NOMO-1 (cell line): ENCODE results near the gene WWC2.
"Not testable (repeated sequence)": the region's sequence is repeated elsewhere in the genome, so short reads cannot be mapped to it uniquely, and the experiment has no call there.

ENCODE experiments used
- DNase-seq, 2 experiments: peaks; one replicate each; lab custom pipeline; 2025; ENCODE audit not compliant: unreplicated experiment in 2 of 2; lab: John Stamatoyannopoulos, UW

Gene WWC2

DNA sequence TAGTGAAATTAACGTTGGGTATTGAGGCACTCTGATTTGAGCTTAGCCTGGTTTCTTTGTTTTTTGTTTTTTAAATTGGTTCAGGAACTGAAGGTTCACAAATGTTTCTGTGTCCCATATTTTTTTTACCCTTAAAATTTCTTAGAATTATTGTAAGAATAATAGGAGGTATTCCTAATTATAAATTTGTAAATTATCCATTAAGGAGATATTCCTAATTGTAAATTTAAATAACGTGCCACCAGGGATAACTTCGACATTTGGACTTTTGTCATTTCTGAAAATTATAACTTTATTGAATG is 1.2 kb downstream of the WWC2 start:
- DNase-seq, result no peak

DNA sequence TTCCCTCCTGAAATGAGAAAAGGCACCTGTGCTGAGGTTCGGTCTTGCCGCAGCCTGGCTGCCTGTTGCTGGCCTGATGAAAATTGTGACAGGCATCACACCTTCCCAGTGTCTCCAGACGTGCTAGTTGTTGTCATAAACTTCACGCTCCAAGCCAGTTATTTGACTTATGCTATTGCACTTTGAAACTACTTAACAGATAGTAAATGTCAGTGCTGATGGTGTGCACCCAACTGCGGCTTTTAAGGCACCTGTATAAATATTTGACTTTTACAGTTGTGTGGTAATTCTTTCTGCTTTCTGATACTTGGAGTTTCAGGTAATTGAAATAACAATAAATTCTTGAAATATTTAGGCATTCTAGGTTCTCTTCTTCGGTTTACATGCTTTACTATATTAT is 1.8 kb downstream of the WWC2 start:
- DNase-seq, result no peak

DNA sequence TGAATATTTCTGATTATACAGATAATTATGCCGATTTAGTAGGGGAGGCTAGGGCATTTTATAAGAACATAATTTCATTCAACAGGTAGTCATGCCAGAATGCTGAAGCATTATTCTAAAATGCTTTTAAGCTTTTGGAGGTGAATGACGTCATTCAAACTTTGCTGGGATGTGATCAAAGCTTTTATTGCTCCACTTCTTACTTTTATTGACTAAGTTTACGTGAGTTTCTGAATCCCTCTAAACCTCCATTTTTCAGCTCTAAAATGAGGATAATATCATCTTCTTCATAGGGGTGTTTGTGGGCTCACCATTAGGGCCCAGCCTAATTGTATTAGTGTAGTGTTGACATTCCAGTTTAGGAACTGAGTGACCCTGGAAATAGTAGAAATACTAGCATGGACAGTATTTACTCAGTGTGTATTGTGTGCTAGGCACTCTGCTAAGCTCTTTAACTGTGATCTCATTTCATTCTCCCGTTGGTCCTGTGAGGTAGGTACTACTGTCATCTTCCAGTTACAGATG is 3.0 kb downstream of the WWC2 start:
- DNase-seq, result no peak

DNA sequence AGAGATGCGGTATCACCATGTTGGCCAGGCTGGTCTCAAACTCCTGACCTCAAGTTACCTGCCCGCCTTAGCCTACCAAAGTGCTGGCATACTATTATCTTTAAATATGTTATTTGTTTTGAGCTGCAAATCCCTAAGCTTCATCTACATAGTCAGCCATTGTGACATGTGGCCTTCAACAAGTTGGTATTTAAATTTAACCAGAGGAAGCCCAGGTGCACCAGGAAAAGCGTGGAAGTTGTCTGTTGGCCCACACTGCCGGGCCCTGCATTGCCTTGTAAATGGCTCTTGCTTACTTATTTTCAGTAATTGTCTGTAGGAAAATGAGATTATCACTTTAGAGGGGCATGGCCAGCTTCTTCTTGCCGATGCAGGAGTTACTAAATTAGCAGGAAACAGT is 6.0 kb downstream of the WWC2 start:
- no peak for DNase-seq

DNA sequence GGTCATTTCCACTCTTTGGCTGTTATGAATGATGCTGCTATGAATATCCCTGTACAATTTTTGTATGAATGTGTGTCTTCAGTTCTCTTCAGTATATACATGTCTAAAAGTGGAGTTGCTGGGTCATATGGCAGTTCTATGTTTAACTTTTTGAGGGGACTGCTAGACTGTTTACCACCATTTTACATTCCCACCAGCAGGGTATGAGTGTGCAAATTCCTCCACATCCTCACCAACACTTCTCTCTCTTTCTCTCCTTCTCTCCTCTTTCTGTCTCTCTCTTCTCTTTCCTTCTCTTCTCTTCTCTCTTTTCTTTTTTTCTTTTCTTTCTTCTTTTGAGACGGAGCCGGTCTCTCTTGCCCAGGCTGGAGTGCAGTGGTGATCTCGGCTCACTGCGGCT is 7.8 kb downstream of the WWC2 start:
- DNase-seq, result no peak

DNA sequence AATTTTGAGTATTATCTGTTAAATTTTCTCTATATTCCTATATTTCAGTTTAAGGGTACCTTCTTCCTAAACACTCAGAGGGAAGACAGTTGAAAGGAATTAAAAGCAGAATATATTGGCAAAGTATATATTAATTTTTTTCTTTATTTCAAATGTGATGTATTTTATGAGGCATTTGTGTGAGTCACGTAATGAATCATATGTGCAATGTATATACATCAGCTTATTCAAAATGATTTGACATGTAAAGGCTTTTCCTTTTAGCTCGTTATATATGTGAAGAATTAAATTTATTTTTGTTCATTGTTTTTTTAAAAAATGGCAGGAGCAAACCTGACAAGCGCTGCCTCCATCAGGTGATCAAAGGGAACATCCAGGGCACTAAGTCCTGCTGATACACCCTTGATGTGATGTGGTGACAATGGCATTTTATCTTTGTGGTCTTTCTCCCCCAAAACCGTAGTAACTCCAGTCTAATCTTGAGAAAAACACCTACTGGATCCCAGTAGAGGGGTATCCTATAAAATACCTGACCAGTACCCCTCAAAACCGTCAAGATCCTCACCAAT is 8.9 kb downstream of the WWC2 start:
- no peak for DNase-seq

DNA sequence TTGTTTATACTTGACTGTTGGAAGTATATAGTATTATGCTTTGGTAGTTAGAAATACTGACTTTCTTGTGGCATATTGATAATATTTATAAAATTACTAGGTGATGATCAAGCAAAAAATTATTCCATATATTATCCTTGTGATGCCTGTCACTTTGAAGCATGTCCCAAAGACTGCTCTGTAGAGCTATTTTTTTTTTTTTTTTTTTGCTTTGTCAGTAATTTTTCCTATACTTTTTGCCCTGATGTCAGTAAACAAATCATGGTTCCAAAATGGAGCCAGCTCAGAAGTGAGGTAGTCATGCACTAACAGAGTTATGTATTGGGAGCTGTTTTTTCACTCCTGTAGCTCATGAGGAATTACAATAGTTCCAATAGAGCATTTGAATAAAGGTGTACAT is 11.2 kb downstream of the WWC2 start:
- no peak for DNase-seq

DNA sequence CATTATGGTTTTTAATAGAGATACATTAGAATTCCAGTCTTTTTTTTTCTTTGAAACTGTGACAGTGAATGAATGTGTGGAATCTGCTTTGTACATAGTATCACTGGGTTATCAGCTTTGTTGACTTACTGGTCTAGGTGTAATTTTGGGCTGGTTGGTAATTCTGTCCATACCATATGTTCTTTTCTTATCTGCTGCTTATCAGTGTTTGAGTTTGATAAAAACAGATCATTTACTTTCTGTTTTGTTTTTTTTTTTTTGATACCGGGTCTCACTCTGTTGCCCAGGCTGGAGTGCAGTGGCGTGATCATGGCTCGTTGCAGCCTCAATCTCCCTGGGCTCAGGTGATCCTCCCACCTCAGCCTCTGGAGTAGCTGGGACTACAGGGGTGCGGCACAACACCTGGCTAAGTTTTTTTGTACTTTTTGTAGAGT is 12.4 kb downstream of the WWC2 start:
- DNase-seq, result no peak

DNA sequence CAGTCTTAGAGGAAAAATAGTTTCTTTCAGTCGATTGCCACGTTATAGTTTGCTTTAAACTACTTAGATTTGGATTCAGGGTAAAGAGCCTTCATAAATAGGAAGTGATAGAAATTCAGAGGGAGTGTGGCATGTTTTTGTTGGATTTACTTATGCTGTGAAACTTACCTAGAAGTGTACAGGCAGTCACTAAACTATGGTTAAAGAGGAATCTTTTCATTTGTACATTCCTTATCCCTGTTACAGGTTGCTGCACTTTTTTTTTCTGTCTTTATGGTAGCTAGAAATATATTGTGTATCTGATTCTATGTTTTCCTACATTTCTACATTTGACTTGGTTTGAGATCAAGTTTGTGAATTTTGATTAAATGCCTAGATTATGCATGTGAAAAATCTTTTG is 19.1 kb downstream of the WWC2 start:
- no peak for DNase-seq

DNA sequence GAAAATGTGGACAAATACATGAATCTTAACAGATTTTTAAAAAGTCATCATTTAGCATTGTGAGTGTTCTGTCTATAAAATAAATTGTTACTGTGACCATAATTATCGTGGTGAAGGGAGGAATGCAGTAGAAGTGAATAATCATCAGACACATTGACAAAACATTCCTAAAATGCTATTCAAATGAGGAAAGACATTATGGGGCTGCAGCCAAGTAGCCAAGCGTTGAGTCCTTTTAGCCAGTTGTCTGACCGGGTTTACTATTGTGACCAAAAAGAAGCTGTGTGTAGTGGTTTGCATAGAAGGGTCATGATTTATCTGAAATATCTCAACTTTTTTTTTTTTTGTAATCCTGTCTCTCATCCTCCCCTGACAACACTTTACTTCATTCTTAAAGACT is 19.5 kb downstream of the WWC2 start:
- DNase-seq, result no peak

DNA sequence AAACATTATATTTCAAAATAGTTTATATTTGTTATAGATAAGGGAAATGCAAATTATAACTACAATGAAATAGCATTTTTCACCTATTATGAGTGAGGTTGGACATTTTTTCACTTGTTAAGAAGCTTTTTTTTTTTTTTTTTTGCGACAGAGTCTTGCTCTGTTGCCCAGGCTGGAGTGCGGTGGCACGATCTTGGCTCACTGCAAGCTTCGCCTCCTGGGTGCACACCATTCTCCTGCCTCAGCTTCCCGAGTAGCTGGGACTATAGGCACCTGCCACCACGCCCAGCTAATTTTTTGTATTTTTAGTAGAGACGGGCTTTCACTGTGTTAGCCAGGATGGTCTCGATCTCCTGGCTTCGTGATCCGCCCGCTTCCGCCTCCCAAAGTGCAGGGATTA is 22.6 kb downstream of the WWC2 start:
- not testable (repeated sequence) for DNase-seq

DNA sequence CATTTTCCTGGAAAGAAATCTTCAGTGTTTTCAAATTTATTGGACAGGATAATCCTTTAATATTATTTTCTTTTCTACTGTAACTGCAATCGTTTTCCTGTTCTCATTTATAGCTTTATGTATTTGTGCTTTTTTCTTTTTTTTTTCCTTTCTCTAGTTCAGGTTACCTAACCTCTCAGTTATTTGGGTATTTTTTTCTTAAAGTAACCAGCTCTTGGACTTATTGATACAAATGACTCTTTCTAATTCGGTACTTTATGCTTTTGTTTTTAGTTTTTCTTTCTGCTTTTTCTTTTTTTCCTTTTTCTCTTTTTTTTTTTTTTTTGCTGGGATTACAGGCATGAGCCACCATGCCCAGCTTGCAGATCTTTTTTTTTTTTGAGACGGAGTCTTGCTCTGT is 25.2 kb downstream of the WWC2 start:
- no peak for DNase-seq

DNA sequence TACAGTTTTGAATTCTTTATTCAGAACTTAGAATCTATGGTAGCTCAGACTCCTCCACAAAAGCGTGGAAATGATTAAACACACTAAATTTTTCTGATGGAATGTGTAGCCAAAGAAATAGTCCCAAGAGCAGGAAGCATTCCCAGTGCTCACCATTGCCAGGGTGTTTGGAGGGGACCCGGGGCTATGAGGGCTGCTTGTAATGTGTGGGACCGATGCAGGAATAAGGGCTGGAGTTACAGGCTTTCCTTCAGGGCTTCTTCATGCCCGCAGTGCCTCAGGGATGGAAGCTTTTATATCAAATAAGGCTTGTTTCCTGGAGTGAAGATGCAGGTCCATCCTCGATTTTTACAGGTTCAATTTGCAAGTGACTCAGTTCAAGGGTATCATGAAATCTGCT is 25.8 kb downstream of the WWC2 start:
- no peak for DNase-seq

DNA sequence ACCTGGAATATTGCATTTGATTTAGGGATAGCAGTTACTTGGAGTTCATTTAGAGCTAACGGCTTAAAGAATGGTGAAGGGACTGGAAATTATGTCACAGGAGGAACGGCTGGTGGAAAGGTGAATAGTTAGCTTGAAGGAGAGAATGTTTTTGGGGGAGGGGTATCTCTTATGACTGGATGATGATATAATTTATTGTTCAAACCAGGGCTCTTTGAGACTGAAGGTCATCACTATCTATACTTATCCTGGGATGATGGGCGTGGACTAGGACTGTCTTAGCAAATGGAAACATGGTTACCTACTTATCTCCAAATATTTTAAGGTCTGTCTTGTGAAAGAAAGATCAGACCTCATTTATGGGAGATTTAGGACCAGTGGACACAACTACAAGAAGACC is 30.1 kb downstream of the WWC2 start:
- no peak for DNase-seq

DNA sequence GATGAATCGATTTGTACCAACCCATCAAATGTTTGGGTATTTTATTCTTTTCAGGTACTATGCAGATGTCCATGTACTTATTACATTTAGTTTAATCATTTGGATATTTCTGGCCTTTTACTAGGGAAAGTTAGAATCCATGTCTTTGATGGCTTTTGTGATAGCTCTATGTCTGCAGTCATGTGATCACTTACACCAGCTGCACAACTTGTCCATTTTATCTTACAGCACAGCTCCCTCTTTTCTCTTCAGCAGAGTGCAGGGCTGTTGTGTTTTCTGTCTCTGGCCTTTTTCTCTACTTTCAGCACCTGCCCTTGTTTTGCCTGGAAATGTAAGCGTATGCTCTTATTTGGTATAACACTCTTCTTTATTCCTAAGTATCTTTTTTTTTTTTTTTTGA is 30.6 kb downstream of the WWC2 start:
- DNase-seq, result no peak

DNA sequence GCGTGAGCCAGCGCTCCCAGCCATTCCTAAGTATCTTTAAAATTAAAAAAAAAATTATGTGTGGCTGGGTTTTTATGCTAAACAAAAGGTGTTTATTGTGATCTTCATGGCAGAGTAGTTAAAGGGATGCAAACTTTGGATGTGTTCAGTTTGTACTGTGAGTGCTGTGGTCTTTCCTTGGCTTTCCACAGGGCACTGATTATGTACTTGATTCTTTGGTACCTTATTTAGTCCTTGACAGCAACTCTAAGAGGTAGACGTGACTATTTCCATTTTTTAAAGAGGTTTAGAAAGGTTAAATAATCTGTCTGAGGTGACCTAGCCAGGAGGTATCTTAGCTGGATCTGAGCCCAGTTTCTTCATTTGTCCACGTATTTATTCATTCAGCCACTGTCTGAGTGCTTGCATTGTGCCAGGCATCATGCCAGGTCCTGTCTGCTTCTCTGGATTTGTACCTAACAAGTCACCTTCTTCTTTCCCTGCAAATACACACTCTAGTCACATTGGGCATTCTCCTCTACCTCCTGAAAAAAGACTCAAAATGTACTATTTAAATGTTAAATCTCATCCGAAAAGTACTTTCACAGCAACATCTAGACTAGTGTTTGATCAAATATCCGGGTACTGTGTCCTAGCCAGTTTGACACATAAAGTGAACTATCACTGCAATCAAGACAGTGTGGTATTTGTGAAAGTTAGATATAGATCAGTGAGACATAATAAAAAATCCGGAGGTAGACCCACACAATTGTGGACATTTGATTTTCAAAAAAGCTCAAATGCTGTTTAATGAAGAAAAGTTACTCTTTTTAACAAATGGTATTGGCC is 31.5 kb downstream of the WWC2 start:
- no peak for DNase-seq

DNA sequence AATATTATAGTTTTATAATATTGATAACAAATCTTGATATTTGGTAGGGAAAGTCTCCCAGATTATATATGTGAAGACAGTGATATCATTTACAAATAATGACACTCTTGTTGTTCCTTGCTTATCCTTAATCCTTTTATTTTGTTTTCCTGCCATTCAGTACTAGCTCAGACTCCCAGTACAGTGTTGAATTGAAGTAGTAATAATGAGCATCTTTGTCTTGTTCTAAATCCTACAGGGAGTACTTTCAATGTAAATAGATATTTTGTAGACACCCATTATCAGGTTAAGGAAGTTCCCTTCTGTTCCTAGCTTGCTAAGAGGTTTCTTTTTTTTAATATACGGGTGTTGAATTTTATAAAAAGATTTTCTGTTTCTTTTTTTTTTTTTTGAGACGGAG is 33.0 kb downstream of the WWC2 start:
- no peak for DNase-seq

DNA sequence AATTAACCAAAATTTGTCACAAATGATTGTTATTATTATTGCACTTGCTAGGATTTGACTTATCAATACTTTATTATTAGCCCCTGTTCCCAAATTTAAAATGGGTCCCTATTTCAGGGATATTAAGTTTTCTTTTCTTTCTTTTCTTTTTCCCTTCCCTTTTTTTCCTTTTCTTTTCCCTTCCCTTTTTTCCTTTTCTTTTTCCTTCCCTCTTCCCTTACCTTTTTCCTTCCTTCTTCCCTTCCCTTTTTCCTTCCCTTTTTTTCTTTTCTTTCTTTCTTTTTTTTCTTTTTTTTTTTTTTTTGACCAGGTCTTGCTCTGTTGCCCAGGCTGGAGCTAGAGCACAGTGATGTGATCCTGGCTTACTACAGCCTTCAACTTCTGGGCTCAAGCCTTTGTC is 33.8 kb downstream of the WWC2 start:
- DNase-seq, result no peak

DNA sequence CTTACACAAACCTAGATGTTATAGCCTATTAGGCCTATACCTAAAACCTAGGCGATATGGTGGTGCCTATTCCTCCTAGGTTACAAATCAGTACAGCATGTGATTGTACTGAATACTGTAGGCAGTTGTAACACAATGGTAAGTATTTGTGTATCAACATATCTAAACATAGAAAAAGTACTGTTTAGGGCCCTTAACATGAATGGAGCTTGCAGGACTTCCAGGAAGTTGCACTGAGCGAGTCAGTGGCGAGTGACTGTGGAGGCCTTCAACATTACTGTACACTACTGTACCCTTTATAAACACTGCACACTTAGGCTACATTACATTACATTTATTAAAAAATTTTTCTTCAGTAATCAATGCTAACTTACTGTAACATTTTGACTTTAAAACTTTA is 37.8 kb downstream of the WWC2 start:
- no peak for DNase-seq

DNA sequence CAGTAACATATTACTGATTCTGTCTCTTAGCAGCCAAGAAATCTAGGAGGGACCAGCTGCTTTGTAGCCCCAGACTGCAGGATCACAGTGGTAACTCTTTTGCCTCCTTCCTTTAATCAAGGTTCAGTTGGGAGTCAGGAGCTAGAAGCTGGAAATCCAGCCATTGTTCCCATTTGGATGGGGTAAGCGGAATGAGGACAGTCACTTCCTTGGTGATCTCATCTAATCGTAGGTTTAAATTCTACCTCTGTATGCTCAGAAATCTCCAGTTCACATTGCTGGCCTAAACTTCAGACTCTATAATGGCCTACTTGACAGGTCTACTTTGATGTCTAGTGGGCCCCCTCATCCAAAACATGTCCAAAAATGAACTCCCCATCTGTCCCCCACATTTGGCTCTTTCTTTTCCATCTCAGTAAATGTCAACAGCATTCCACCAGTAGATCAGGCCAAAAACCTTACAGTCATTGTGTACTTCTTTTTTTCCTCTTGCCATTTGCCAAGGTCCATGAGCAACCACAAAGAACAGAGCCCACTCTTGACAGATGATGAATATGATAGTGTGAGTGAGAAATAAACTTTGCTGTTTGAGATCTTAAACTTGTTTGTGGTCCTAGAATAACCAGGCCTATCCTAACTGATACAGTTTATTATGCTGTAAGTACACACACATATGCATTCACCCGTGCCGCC is 40.1 kb downstream of the WWC2 start:
- no peak for DNase-seq

DNA sequence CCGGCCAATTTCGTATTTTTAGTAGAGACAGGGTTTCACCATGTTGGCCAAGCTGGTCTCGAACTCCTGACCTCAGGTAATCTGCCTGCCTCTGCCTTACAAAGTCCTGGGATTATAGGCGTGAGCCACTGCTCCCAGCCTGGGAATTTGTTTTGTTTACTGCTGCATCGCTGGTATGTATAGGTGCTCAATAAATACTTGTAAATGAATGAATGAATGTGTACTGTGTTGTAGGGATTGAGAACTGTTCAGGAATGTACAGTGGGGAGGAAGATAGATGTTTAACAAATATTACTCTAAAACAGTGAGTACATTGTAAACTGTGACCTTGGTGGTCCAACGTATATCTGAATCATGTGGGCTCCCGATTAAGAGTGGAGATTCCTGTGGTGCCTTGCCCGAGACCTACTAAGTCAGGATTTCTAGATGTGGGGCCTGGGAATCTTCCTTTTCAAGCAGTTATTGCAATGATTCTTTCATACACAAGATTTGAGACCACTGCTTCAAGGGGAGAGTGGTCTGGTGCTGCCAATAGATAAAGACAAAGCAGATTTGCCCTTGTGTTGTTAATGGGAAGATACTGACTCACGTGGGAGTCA is 41.0 kb downstream of the WWC2 start:
- DNase-seq, result no peak

DNA sequence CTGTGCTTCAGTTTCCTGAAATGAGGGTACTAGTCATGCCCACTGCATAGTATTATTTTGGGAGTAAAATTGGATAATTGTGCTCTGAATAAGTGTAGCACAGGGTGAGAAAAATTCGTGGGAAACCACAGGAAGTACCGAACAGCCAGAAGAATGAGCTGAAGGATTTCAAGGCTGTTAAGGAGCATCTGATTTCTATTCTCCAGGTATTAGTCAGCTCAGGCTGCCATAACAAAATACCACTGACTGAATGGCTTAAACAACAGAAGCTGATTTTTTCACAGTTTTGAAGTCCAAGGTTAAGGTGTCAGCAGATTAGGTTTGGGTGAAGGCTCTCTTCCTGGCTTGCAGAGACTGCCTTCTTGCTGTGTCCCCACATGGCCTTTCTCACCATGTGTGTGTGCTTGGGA is 41.9 kb downstream of the WWC2 start:
- no peak for DNase-seq
